Left forelimb (tissue), 1 donor: ENCODE data around the gene FRK.

ENCODE experiments used
- DNase-seq: peaks from one replicate; pipeline ENCODE4 v3.0.0-alpha.2; 2018; ENCODE audit warnings: low spot score

Gene FRK

GRCh38 chr6:116035616-116036015 lies 25.1 kb downstream of the FRK start:
- no peak for DNase-seq

- DNase-seq: no peak
Observed at GRCh38 chr6:116034327-116034726, 26.4 kb downstream of the FRK start.

- DNase-seq: no peak
Observed at GRCh38 chr6:116033687-116034303, 26.9 kb downstream of the FRK start.

GRCh38 chr6:116030770-116031169 lies 29.9 kb downstream of the FRK start:
- DNase-seq: no peak

- DNase-seq: no peak
Observed at GRCh38 chr6:116029535-116029934, 31.2 kb downstream of the FRK start.

- DNase-seq: no peak
Observed at GRCh38 chr6:116028233-116028632, 32.5 kb downstream of the FRK start.

- DNase-seq: no peak
Observed at GRCh38 chr6:116027801-116028200, 32.9 kb downstream of the FRK start.

GRCh38 chr6:116025405-116025804 lies 35.3 kb downstream of the FRK start:
- DNase-seq: no peak

- DNase-seq: no peak
Observed at GRCh38 chr6:116022841-116023445, 37.7 kb downstream of the FRK start.

- no peak for DNase-seq
Observed at GRCh38 chr6:116020738-116021137, 40.0 kb downstream of the FRK start.

- no peak for DNase-seq
Observed at GRCh38 chr6:116019428-116019827, 41.3 kb downstream of the FRK start.

GRCh38 chr6:116018976-116019375 lies 41.7 kb downstream of the FRK start:
- no peak for DNase-seq

- DNase-seq: no peak
Observed at GRCh38 chr6:116017546-116018295, 43.0 kb downstream of the FRK start.

- no peak for DNase-seq
Observed at GRCh38 chr6:116016846-116017545, 43.7 kb downstream of the FRK start.

GRCh38 chr6:116015983-116016382 lies 44.7 kb downstream of the FRK start:
- DNase-seq: no peak

- no peak for DNase-seq
Observed at GRCh38 chr6:116015561-116015960, 45.1 kb downstream of the FRK start.

- DNase-seq: no peak
Observed at GRCh38 chr6:116012951-116013350, 47.7 kb downstream of the FRK start.

- no peak for DNase-seq
Observed at GRCh38 chr6:116012471-116012949, 48.2 kb downstream of the FRK start.

- DNase-seq: no peak
Observed at GRCh38 chr6:116011520-116011919, 49.2 kb downstream of the FRK start.

GRCh38 chr6:116010790-116011401 lies 49.8 kb downstream of the FRK start:
- DNase-seq: no peak

- DNase-seq: no peak
Observed at GRCh38 chr6:116010386-116010785, 50.3 kb downstream of the FRK start.
